ENCODE results near the gene VPS18. TPM values are rescaled to one million over a fixed set of nuclear protein-coding genes. Genes with fewer than 3 reads are reported as not detected.

VPS18 gene
- total RNA-seq, 2 donors from 2014 or later, result 10.7 to 12.1 TPM

DNA sequence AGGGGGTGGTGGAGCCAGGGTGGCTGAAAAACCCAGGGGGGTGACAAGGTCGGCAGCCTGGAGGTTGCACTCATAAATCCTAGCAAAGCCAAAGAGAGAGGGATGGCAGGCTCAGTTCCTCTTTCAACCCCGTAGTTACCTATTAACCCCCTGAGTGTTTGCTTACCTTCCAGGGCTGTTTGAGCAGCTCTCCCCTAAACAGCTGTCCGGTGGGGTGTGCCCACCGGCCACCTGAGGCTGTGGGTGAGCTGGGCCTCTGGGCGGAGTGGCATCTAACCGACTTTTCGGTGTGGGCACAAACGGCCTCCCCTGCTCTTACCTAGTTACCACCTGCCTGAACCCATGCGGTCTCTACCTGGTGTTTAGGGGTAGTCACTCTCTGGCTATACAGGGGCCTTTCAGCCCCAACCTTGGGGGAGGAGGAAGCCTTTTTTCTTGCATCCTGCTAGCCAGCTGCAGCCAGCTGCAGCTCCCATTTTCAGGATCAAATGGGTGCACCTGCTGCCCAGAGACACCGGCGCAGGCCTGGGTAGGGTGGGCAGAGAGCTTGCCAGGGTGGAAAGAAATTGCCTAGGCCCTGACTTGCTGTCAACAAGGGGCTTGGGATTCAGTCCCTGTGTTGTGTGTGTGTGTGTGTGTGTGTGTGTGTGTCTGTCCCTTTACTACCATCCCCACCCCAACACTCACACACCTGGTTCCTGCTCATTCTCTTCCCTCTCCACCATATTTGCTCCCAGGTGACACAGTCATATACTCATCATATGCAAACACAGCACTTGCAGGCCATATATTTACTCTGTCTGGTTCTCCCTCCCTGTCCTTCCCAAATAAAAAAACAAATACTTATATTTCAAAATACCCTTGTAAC is 38.6 kb downstream of the VPS18 start:
- DNase-seq (no peak), ATAC-seq (replicated peaks in 1 of 2) (no peak)
- H3K27ac Mint-ChIP-seq, result no peak overlapping the region
- no peak overlapping the region for H3K4me3 Mint-ChIP-seq
- peaks cover 37% of the 10 kb centered on the region for H3K27me3 Mint-ChIP-seq (ENCODE audit: low read depth)
- H3K9me3 Mint-ChIP-seq, result no peaks in the 10 kb centered on the region
- peaks cover 0 to 2% of the 10 kb centered on the region in 2 donors for H3K36me3 Mint-ChIP-seq (ENCODE audit: insufficient read depth in 2 of 2)
- H3K4me1 Mint-ChIP-seq (ENCODE audit: low read depth), result peaks cover 20% of the 10 kb centered on the region

GRCh38 chr15:40933517-40933902 is 39.3 kb downstream of the VPS18 start:
- Mint-ChIP-seq H3K9me3 (no peaks in the 10 kb centered on the region), H3K36me3 (ENCODE audit: insufficient read depth in 2 of 2) (peaks cover 0 to 2% of the 10 kb centered on the region in 2 donors)

GRCh38 chr15:40934457-40934856 is 40.2 kb downstream of the VPS18 start:
- Mint-ChIP-seq H3K4me1 (ENCODE audit: low read depth) (peaks cover 15% of the 10 kb centered on the region), H3K9me3 (no peaks in the 10 kb centered on the region), H3K27ac (no peak overlapping the region), H3K4me3 (no peak overlapping the region), H3K36me3 (ENCODE audit: insufficient read depth in 2 of 2) (peaks cover 0 to 2% of the 10 kb centered on the region in 2 donors), H3K27me3 (ENCODE audit: low read depth) (peaks cover 37% of the 10 kb centered on the region)
- DNase-seq (no peak), ATAC-seq (replicated peaks in 1 of 2) (no peak)

More at GRCh38 chr15:40933517-40933902, 39.3 kb downstream of the VPS18 start:
- no peak overlapping the region for H3K27ac Mint-ChIP-seq
- H3K27me3 Mint-ChIP-seq (ENCODE audit: low read depth), result peaks cover 37% of the 10 kb centered on the region
- ATAC-seq (replicated peaks in 1 of 2) (no peak), DNase-seq (no peak)
- peaks cover 20% of the 10 kb centered on the region for H3K4me1 Mint-ChIP-seq (ENCODE audit: low read depth)
- H3K4me3 Mint-ChIP-seq, result no peak overlapping the region

- no peak overlapping the region for H3K4me3 Mint-ChIP-seq
- DNase-seq (no peak), ATAC-seq (replicated peaks in 1 of 2) (no peak)
- H3K9me3 Mint-ChIP-seq, result no peaks in the 10 kb centered on the region
- H3K27ac Mint-ChIP-seq, result no peak overlapping the region
- peaks cover 12% of the 10 kb centered on the region for H3K4me1 Mint-ChIP-seq (ENCODE audit: low read depth)
- H3K36me3 Mint-ChIP-seq (ENCODE audit: insufficient read depth in 2 of 2), result no peaks in the 10 kb centered on the region
- peaks cover 21% of the 10 kb centered on the region for H3K27me3 Mint-ChIP-seq (ENCODE audit: low read depth)
These were observed 42.0 kb downstream of the VPS18 start for GRCh38 chr15:40936234-40936708.

DNA sequence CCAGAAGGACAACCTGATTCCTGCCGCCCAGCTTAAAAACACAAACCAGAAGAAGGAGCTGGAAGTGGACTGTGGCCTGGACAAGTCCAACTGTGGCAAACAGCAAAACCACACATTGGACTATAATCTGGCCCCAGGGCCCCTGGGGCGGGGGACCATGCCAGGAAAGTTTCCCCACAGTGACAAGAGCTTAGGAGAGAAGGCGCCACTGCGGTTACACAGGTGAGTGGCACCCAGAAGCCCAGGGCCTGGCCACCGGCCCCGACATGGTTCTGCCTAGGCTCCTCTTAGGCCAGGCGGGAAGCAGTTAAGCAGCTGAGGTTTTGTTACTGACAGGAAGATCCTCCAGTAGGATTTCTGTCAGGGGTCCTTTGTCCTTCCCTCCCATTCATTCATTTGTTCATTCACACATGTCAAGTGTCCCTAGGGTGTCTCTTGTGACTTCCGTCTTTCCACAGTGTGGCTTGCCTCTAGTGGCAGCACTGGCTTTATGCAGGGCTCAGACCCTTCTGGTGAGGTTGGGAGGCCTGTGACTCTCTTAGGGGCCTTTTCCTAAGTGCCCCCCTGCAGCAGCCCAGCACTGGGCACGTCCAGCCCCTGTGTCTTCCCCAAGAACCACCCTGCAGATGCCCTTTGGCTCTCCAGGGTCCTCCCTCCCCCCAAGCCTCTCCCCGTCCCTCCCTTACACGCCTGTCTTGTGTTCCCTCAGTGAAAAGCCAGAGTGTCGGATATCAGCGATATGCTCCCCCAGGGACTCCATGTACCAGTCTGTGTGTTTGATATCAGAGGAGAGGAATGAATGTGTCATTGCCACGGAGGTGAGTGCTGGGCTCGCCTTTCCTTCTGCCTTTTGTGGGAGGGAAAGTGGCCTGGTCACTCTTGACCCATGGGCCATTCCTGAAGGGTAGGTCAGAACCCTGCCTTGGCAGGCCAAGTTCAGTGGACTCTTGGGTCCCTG is 42.7 kb downstream of the VPS18 start:
- Mint-ChIP-seq H3K36me3 (ENCODE audit: insufficient read depth in 2 of 2) (no peaks in the 10 kb centered on the region), H3K27ac (no peak overlapping the region), H3K4me3 (no peak overlapping the region), H3K27me3 (ENCODE audit: low read depth) (peaks cover 13% of the 10 kb centered on the region), H3K9me3 (no peaks in the 10 kb centered on the region), H3K4me1 (ENCODE audit: low read depth) (peaks cover 12% of the 10 kb centered on the region)
- DNase-seq (no peak), ATAC-seq (replicated peaks in 1 of 2) (no peak)

DNA sequence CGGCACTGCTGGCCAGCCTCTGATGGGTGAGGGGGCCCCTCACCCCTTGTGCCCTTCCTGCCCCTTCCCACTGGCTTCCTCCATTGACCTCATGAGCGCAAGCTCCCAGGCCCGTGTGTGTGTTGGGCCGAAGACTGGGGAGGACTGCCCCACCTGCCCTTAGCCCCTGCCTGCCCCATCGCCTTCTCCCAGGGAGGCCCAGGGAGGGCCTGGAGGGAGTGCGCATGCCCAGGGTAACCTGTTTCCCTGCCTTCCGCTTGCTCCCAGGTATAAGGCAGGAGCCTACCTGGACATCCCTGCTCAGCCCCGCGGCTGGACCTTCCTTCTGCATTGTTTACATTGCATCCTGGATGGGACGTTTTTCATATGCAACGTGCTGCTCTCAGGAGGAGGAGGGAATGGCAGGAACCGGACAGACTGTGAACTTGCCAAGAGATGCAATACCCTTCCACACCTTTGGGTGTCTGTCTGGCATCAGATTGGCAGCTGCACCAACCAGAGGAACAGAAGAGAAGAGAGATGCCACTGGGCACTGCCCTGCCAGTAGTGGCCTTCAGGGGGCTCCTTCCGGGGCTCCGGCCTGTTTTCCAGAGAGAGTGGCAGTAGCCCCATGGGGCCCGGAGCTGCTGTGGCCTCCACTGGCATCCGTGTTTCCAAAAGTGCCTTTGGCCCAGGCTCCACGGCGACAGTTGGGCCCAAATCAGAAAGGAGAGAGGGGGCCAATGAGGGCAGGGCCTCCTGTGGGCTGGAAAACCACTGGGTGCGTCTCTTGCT is 43.7 kb downstream of the VPS18 start:
- DNase-seq (no peak), ATAC-seq (replicated peaks in 1 of 2) (peak in 1 of 2 donors; percentile 24)
- H3K36me3 Mint-ChIP-seq (ENCODE audit: insufficient read depth in 2 of 2), result no peaks in the 10 kb centered on the region
- no peak overlapping the region for H3K27ac Mint-ChIP-seq
- H3K4me1 Mint-ChIP-seq (ENCODE audit: low read depth), result peaks cover 18% of the 10 kb centered on the region
- H3K4me3 Mint-ChIP-seq, result no peak overlapping the region
- peaks cover 8% of the 10 kb centered on the region for H3K27me3 Mint-ChIP-seq (ENCODE audit: low read depth)
- no peaks in the 10 kb centered on the region for H3K9me3 Mint-ChIP-seq

GRCh38 chr15:40938536-40938870 is 44.3 kb downstream of the VPS18 start:
- H3K27me3 Mint-ChIP-seq (ENCODE audit: low read depth), result peaks cover 2% of the 10 kb centered on the region
- H3K4me3 Mint-ChIP-seq, result no peak overlapping the region
- no peaks in the 10 kb centered on the region for H3K9me3 Mint-ChIP-seq
- no peaks in the 10 kb centered on the region for H3K36me3 Mint-ChIP-seq (ENCODE audit: insufficient read depth in 2 of 2)
- peaks cover 23% of the 10 kb centered on the region for H3K4me1 Mint-ChIP-seq (ENCODE audit: low read depth)
- no peak for DNase-seq
- no peak for ATAC-seq (replicated peaks in 1 of 2)
- H3K27ac Mint-ChIP-seq, result no peak overlapping the region

GRCh38 chr15:40940296-40940801 is 46.1 kb downstream of the VPS18 start:
- peak overlapping the region; percentile 35 to 56 for H3K4me3 Mint-ChIP-seq
- H3K9me3 Mint-ChIP-seq, result no peaks in the 10 kb centered on the region
- no peaks in the 10 kb centered on the region for H3K36me3 Mint-ChIP-seq (ENCODE audit: insufficient read depth in 2 of 2)
- DNase-seq (no peak), ATAC-seq (replicated peaks in 1 of 2) (no peak)
- H3K27me3 Mint-ChIP-seq (ENCODE audit: low read depth), result no peaks in the 10 kb centered on the region
- no peak overlapping the region for H3K27ac Mint-ChIP-seq
- H3K4me1 Mint-ChIP-seq (ENCODE audit: low read depth), result peaks cover 34% of the 10 kb centered on the region

DNA sequence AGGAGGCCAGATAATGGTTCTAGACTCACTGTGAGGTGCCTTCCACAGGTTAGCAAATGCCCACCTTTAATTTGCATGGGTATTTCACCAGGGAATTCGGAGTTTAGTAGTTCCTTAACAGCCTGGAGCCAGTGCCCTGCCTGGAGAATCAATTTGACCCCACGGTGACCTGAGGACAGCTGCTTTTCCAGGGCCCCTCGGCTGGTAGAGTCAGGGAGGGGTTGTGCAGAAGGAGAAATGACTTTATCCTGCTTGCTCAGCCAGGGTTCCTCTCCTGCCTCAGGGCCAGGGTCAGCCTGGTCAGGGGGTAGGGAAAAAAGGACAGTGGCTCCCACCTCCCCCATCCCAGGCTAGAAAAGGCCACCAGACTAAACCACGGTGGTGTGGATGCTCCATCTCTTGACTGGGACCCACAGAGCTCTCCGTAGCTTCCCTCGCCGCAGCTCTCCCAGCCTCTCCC is 46.8 kb downstream of the VPS18 start:
- Mint-ChIP-seq H3K27ac (no peak overlapping the region), H3K4me1 (ENCODE audit: low read depth) (peaks cover 39% of the 10 kb centered on the region), H3K9me3 (no peaks in the 10 kb centered on the region), H3K27me3 (ENCODE audit: low read depth) (no peaks in the 10 kb centered on the region), H3K4me3 (peak overlapping the region; percentile 48 to 56), H3K36me3 (ENCODE audit: insufficient read depth in 2 of 2) (no peaks in the 10 kb centered on the region)
- no peak for DNase-seq
- no peak for ATAC-seq (replicated peaks in 1 of 2)

- DNase-seq (peak; percentile 73 to 85), ATAC-seq (replicated peaks in 1 of 2) (peak; percentile 89 to 90)
- Mint-ChIP-seq H3K27ac (peak overlapping the region; percentile 69), H3K27me3 (ENCODE audit: low read depth) (no peaks in the 10 kb centered on the region), H3K9me3 (no peaks in the 10 kb centered on the region), H3K36me3 (ENCODE audit: insufficient read depth in 2 of 2) (no peaks in the 10 kb centered on the region), H3K4me3 (peak overlapping the region; percentile 85 to 87), H3K4me1 (ENCODE audit: low read depth) (peaks cover 45% of the 10 kb centered on the region)
These were observed 47.5 kb downstream of the VPS18 start for GRCh38 chr15:40941528-40942336.

DNA sequence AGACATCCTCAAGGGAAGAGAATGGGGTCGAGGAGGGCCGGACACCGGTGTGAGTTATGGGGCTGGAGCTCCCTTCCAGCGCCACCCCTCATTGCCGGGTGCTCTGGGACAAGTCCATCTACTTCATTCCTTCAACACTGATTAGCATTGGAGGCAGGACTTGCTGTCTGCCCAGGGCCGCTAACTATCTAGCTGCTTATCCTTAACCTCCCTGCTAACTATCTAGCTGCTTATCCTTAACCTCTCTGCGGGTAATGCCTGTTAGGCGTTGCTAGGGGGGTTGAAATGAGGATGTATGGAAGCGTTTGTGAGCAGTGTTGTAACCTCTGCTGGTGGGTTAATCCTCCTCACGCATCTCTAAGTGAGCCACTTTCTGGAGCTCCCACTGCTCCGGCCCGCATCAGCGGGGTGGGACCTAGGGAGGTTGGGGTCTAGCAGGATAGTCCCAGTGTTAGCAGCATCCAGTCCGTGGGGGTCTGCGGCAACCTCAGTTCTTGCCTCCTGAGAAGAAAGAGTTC is 48.1 kb downstream of the VPS18 start:
- Mint-ChIP-seq H3K4me3 (peak overlapping the region; percentile 85 to 87), H3K9me3 (no peaks in the 10 kb centered on the region), H3K27me3 (ENCODE audit: low read depth) (no peaks in the 10 kb centered on the region), H3K36me3 (ENCODE audit: insufficient read depth in 2 of 2) (no peaks in the 10 kb centered on the region), H3K27ac (peak overlapping the region; percentile 69), H3K4me1 (ENCODE audit: low read depth) (peaks cover 45% of the 10 kb centered on the region)
- DNase-seq (no peak), ATAC-seq (replicated peaks in 1 of 2) (peak; percentile 10 to 12)
